Measurements from ENCODE around the gene MMAA.
A peak's percentile ranks its signal among the peaks of the same experiment; 100 is the strongest.
"Not testable (repeated sequence)": the region's sequence is repeated elsewhere in the genome, so short reads cannot be mapped to it uniquely, and the experiment has no call there.

The MMAA gene

DNA sequence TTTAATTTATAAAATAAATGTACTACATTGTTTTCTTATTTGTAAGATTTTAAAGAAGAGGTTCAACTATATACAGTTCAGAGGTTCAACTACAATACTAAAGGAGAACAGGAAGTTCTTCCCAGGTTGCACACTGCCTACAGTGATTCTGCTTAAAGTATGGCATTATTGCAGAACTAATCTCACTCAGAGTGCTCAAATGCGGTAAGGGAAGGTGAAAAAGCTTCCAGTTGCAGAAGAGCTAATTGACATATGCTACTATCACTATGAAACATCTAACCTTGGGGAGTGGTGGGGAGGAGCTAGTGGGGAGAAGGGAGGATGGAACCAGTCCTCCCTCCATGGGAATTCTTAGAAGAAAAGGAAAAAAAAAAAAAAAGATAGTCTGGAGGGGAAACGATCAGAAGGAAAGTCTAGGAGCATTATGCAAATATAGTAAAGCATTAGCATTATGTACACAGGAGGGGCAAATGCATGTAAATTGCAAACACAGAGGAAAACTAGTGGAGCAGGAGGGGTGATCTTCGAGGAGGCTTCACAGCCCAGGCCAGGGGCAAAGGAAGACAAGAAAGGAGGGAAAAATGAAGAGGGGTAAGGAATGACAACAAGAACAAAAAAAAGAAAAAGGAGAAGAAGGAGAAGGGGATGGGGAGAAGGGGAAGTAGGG, 32.0 kb upstream of the MMAA start:
- Histone ChIP-seq H3K4me3 (ENCODE audit: low read length) (no peak overlapping the region), H3K36me3 (ENCODE audit: control insufficient read depth, low read length) (no peaks in the 10 kb centered on the region), H3K79me2 (ENCODE audit: control insufficient read depth, low read length) (no peaks in the 10 kb centered on the region), H3K9me3 (ENCODE audit: control insufficient read depth, insufficient read depth, low read length) (peaks cover 9% of the 10 kb centered on the region; the same call in 1 of the 2 replicates), H3K27me3 (ENCODE audit: control insufficient read depth, low read length) (no peaks in the 10 kb centered on the region), H3F3A (ENCODE audit: control insufficient read depth, insufficient read depth) (no peaks in the 10 kb centered on the region), H3K4me1 (ENCODE audit: control insufficient read depth, low read length) (peaks cover 31% of the 10 kb centered on the region), H3K27ac (ENCODE audit: low read depth, low read length) (no peak overlapping the region), H3K4me2 (ENCODE audit: low read length) (no peak overlapping the region), H3K9me2 (replicated peaks; ENCODE audit: control insufficient read depth, low read length) (no peaks in the 10 kb centered on the region), H4K20me1 (ENCODE audit: control insufficient read depth, insufficient read depth, low read depth, low read length) (no peaks in the 10 kb centered on the region)
- TF ChIP-seq, protein P1, sequence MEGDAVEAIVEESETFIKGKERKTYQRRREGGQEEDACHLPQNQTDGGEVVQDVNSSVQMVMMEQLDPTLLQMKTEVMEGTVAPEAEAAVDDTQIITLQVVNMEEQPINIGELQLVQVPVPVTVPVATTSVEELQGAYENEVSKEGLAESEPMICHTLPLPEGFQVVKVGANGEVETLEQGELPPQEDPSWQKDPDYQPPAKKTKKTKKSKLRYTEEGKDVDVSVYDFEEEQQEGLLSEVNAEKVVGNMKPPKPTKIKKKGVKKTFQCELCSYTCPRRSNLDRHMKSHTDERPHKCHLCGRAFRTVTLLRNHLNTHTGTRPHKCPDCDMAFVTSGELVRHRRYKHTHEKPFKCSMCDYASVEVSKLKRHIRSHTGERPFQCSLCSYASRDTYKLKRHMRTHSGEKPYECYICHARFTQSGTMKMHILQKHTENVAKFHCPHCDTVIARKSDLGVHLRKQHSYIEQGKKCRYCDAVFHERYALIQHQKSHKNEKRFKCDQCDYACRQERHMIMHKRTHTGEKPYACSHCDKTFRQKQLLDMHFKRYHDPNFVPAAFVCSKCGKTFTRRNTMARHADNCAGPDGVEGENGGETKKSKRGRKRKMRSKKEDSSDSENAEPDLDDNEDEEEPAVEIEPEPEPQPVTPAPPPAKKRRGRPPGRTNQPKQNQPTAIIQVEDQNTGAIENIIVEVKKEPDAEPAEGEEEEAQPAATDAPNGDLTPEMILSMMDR (IDR thresholded peaks at IDR 0.05; ENCODE audit: low read depth, low read length, poor library complexity, severe bottlenecking) = no peak
- no peak for TF ChIP-seq EZH2phosphoT487 (IDR thresholded peaks at IDR 0.05; ENCODE audit: borderline replicate concordance, low read length)

DNA sequence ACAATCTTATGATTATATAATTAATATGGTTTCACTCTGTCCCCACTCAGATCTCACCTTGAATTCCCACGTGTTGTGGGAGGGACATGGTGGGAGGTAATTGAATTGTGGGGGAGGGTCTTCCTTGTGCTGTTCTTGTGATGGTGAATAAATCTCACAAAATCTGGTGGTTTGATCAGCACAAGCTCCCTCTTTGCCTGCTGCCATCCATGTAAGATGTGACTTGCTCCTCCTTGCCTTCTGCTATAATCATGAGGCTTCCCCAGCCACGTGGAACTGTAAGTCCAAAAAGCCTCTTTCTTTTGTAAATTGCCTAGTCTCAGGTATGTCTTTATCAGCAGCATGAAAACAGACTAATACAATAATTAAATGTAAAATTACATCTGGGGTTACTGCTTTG, 29.8 kb upstream of the MMAA start:
- H3K36me3 ChIP-seq (ENCODE audit: control insufficient read depth, low read length); H3F3A ChIP-seq (ENCODE audit: control insufficient read depth, insufficient read depth): not testable (repeated sequence)

DNA sequence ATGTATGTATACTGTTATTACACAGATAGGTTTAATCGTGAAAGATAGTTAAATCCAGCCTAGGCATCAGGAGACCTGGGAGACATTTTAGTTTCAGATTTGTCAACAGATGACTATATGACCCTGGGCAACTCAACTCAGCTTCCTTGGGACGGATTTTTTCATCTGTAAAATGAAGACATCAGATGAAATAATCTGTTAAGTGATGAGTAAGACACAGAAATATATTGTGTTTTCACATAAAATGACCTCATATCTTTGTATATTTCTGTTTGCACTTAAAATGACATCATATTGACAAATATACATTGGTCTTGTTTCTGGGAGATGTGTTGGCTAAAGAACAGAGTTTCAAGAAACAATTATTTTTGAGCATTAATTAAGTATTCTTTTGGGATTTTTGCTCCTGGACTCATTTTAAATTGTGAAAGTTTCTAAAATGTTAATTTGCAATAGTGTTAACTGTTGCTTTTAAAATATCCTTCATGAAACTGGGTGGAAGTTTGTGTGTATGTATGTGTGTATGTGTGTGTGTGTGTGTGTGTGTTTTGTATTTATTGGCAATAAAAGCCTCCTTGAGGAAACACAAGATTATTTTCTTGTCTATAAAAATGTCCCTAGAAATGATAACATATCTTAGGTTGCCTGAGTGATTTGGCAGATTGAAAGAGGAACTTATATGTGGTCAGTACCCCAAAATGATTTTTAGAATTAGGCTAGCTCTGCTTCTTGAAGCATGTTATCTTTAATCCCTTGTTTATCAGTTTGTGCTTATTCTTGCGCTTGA, 29.1 kb upstream of the MMAA start:
- H3K27ac ChIP-seq (ENCODE audit: low read depth, low read length) = no peak overlapping the region
- H3F3A ChIP-seq (ENCODE audit: control insufficient read depth, insufficient read depth) = no peaks in the 10 kb centered on the region
- no peak overlapping the region for H3K4me3 ChIP-seq (ENCODE audit: low read length)
- peaks cover 9% of the 10 kb centered on the region; the same call in 1 of the 2 replicates for H3K9me3 ChIP-seq (ENCODE audit: control insufficient read depth, insufficient read depth, low read length)
- H4K20me1 ChIP-seq (ENCODE audit: control insufficient read depth, insufficient read depth, low read depth, low read length) = no peaks in the 10 kb centered on the region
- TF ChIP-seq EZH2phosphoT487 (IDR thresholded peaks at IDR 0.05; ENCODE audit: borderline replicate concordance, low read length) = no peak
- TF ChIP-seq, protein P1 (IDR thresholded peaks at IDR 0.05; ENCODE audit: low read depth, low read length, poor library complexity, severe bottlenecking) = no peak
- H3K9me2 ChIP-seq (replicated peaks; ENCODE audit: control insufficient read depth, low read length) = no peaks in the 10 kb centered on the region
- peaks cover 31% of the 10 kb centered on the region for H3K4me1 ChIP-seq (ENCODE audit: control insufficient read depth, low read length)
- H3K36me3 ChIP-seq (ENCODE audit: control insufficient read depth, low read length) = no peaks in the 10 kb centered on the region
- H3K27me3 ChIP-seq (ENCODE audit: control insufficient read depth, low read length) = no peaks in the 10 kb centered on the region
- peak overlapping the region; percentile 15; the same call in 1 of the 2 replicates for H3K4me2 ChIP-seq (ENCODE audit: low read length)
- no peaks in the 10 kb centered on the region for H3K79me2 ChIP-seq (ENCODE audit: control insufficient read depth, low read length)

More for the DNA sequence above, 29.8 kb upstream of the MMAA start:
- H3K4me2 ChIP-seq (ENCODE audit: low read length); H3K9me3 ChIP-seq (ENCODE audit: control insufficient read depth, insufficient read depth, low read length); H3K4me3 ChIP-seq (ENCODE audit: low read length); H3K9me2 ChIP-seq (replicated peaks; ENCODE audit: control insufficient read depth, low read length); H4K20me1 ChIP-seq (ENCODE audit: control insufficient read depth, insufficient read depth, low read depth, low read length); H3K27ac ChIP-seq (ENCODE audit: low read depth, low read length); H3K27me3 ChIP-seq (ENCODE audit: control insufficient read depth, low read length); H3K79me2 ChIP-seq (ENCODE audit: control insufficient read depth, low read length): not testable (repeated sequence)
- peaks cover 31% of the 10 kb centered on the region for H3K4me1 ChIP-seq (ENCODE audit: control insufficient read depth, low read length)

Data from DOHH2 (cell line).